Inflammatory macrophage treated with lipopolysaccharide for 1 hour (primary cell): Measurements from ENCODE around the gene ZNF563.
"Not testable (repeated sequence)": the region's sequence is repeated elsewhere in the genome, so short reads cannot be mapped to it uniquely, and the experiment has no call there.

Source experiments
- DNase-seq, 2 donors: peaks; one replicate each; pipeline ENCODE4 v3.0.0-alpha.2; 2020 to 2022

Gene ZNF563

DNA sequence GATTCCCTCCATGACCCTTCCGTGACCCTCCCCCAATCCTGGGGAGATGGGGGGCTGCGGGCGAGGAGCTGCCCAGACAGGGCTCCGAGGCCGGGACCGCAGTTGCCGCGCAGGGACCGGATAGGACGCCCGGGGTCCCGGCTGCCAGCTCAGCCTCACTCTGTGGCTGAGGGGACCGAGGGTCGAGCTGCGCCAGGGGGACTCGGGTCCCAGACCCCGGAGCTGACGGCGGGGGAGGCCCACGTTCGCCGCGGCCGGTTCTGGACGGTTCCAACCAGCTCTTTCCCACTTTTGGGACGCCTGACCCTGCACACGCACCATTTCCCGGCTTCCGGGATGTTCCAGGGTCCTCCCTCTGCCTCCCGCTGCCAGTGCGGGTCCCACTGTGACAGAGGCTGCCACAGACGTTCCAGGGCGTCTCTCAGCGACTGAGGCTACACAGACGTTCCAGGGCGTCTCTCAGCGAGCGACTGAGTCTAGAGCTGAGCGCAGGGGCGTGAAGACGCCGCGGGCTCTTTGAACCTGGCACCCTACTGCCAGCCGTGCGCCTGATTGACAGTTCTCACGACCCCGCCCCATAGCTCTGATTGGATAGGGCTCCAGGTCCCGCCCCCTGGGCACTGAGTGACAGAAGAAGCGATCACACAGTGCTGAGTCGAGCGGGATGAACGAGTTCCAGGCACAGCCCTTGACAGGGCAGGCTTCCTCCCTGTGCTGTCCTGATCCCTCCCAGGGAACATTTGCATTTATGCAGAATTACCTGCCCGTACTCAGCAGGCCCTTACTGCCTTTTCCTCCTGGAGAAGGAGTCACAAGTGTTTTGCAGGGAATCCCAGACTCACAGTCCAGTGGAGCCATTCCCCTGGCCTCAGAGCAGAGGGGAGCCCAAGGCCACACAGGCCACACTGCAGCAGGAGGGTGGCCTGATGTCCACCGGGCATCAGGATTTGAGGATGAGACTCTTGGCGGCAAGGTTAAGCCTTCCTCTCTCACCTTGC, at the start of gene ZNF563:
Gene ZNF563 (minus strand): TSS at position 472 of the 998 bp plus-strand sequence. CDS start 151 bp downstream, at position 321.
- DNase-seq = peak; percentile 92 to 97

DNA sequence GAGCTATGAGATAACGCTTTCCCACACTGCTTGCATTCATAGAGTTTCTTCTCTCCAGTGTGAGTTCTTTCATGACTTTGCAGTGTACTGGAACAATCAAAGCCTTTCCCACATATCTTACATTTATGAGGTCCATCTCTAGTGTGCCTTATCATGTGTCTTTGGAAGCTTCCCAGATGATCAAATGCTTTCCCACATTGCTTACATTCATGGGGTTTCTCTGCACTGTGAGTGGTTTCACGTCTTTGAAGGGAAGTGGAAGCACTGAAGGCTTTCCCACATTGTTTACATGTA, 47.0 kb upstream of the ZNF563 start:
- no peak for DNase-seq

DNA sequence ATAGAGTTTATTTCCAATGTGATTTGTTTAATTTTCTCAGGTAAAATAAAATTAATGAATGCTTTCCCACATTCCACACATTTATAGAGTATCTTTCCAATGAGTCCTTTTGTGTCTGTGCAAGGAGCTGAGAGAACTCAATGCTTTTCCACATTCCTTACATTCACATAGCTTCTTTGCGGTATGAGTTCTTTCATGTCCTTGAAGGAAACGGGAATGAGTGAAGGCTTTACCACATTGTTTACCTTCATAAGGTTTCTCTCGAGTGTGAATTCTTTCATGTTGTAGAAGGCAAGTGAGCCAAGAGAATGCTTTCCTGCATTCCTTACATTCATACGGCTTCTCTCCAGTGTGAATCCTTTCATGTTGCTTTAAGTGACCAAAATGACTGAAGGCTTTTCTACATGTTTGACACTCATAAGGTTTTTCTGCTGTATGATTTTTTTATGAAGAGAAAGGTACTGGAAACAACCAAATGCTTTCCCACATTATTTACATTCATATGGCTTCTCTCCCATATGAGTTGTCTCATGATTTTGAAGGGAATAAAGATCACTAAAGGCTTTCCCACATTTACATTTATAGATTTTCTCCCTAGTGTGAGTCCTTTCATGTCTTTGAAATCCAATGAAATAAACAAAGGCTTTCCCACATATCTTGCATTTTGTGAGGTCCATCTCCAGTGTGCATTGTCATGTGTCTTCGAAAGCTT, 46.5 kb upstream of the ZNF563 start:
- DNase-seq = no peak

DNA sequence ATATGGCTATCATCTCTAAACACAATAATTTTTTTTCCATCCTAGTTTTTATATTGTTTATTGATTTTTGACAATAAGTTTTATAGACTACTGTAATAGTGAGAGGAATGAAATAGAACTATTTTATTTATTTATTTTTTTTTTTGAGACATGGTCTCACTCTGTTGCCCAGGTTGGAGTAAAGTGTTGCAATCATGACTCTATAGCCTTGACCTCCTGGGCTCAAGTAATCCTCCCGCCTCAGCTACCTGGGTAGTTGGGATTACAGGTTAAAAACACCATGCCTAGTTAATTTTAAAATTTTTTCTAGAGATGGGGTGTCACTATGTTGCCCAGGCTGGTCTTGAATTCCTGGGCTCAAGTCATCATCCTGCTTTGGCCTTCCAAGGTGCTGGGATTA, 40.6 kb upstream of the ZNF563 start:
- no peak for DNase-seq

DNA sequence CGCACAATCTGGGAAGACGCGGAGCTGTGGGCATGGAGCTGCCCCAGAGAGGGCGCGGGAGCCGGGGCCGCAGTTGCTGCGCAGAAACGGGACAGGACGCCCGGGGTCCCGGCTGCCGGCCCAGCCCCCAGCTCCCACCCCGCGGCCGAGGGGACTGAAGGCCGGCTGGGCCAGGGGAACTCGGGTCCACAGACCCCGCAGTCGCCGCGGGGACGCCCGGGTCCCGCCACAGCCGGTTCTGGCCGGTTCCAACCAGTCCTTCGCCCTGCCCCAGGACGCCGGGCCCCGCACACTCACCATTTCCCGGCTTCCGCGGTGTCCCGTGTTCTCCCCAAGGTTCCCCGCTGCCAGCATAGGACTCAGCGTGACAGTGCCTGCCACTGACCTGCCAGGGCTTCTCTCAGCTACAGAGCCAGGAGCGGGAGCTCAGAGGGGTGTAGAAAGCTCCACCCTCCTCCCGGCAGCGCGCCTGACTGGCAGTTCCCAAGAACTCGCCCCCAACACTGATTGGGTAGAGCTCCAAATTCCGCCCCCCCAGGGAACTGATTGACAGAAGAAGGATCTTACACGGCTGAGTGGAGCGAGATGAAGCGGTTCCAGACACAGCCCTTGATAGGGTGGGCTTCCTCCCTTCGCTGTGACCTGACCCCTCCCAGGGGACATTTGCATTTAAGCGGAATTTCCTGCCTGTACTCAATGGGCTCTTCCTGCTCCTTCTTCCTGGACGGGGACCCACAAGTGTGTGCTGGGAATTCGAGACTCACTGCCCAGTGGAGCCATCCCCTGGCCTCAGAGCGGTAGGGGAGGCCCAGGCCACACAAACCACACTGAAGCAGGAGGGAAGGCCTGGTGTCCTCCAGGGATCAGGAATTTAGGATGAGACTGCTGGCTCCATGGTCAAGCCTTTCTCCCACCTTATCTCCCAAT, 32.1 kb upstream of the ZNF563 start, which contains the start of gene ZNF442:
Gene ZNF442 (minus strand): TSS at position 448 of the 927 bp plus-strand sequence. CDS start 2,052 bp downstream, outside the sequence.
- DNase-seq = peak; percentile 95

DNA sequence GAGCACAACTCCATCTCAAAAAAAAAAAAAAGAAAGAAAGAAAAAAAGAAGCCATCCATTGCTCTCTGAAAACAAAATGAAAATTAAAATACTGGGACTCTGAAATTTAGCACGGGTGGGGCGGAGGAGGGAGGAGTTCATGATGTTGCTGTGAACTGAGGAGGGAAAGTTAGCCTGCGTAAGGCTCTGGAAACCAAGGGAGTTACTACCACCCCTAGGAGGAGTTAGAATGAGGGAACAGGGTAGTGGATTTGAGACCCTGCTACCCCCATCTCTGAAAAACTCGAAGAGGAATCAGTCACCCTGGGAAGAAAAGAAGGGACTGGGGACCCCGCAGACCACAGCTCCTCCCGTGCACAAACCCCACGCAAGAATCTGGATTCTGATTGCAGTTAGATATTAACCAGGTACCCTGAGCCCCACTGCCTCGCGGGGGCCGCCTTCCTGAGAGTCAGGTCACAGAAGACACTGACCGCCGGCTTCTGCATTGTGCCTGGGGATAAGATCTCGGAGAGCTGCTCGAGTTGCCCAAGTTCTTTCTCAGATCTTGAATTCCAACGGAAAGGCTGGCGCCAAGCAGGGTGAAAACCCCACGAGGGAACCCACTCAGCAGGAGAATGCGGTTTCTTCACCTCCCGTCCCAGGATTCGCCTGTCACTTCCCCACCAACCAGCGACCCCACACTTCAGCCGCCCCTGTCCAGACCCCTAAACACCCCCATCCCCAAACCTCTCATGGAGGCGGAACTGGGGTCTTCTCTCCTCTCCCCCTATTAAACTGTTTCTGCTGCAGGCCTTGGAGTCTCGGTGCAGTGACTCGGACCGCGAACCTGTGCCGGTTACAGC, 31.2 kb upstream of the ZNF563 start:
- DNase-seq = peak in 1 of 2 donors; percentile 3

DNA sequence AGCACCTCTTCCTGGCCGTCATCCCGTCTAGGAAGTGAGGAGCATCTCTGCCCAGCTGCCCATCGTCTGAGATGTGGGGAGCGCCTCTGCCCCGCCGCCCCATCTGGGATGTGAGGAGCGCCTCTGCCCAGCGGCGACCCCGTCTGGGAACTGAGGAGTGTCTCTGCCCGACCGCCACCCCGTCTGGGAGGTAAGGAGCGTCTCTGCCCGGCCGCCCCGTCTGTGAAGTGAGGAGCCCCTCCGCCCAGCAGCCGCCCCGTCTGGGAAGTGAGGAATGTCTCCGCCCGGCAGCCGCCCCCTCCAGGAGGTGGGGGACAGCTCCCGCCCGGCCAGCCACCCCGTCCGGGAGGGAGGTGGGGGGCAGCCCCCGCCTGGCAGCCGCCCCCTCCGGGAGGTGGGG, 28.8 kb upstream of the ZNF563 start:
- DNase-seq = not testable (repeated sequence)

DNA sequence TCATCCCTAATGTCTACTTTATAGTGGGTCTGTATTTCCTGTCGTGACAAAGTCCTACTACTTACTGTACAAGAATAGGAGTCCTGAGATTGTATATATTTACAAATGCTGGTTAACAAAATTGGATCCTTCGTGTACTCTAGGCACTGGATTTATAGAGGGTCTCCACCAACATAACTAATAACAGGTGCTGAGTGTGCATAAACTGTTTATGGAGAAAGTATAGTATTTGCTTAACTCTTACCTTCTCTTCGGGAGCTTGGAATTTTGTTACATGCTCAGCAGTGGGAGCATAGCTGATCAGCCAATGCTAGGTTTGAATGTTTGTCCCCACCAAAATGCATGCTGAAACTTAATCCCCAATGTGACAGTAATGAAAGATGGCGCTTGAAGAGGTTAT, 19.9 kb upstream of the ZNF563 start:
- no peak for DNase-seq

DNA sequence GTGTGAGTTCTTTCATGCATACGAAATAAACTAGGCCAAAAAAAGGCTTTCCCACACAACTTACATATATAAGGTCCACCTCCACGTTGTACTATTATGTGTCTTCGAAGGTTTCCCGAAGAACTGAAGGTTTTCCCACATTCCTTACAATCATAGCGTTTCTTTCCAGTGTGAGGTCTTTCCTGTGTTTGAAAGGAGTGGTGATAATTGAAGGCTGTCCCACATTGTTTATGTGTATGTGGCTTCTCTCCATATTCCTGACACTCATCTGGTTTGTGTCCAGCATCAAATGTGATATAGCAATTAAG, 17.4 kb upstream of the ZNF563 start:
- DNase-seq = no peak

DNA sequence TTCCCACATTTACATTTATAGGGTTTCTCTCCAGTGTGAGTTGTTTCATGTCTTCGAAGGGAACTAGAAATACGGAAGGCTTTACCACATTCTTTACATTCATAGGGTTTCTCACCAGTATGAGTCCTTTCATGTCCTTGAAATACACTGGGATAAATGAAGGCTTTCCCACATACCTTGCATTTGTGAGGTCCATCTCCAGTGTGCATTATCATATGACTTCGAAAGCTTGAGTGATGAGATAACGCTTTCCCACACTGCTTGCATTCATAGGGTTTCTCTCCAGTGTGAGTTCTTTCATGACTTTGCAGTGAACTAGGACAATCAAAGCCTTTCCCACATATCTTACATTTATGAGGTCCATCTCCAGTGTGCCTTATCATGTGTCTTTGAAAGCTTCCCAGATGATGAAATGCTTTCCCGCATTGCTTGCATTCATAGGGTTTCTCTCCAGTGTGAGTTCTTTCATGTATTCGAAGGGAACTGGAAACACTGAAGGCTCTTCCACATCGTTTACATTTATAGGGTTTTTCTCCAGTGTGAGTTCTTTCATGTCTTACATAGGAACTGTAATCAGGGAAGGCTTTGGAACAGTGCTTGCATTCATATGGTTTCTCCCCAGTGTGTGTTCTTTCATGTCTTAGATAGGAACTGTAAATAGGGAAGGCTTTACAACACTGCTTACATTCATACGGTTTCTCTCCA, 16.9 kb upstream of the ZNF563 start:
- no peak for DNase-seq

DNA sequence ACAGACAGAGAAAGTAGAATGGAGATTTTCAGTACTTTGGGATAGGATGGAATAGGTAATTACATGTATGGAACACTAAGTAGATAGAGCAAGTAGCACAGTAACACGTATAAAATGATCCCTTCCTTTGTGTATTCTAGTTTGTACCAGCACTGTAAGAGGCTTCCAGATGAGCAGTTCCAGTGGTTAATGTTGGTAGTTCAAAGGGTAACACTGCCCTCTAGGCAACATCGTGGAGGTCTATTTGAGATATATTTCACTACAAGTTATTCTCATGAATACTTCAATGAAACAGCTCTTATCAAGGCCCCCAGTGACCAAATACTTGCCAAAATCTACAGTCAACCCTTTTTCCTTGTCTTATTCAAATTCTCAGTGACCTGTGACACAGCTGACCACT, 13.5 kb upstream of the ZNF563 start:
- peak in 1 of 2 donors; percentile 11 for DNase-seq

DNA sequence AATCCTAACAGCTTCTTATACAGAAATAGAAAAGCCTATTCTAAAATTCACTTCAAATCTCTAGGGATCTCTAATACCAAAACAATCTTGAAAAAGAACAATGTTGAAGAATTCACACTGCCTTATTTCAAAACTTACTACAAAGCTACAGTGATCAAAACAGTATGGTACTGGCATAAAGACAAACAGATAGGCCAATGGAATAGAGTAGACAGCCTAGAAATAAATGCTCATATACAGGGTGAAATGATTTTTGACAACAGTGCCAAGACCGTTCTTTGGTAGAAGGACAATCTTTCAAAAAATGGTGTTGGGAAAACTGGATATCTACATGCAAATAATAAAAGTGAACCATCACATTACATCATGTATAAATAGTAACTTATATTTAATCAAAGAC, 11.8 kb upstream of the ZNF563 start:
- no peak for DNase-seq

DNA sequence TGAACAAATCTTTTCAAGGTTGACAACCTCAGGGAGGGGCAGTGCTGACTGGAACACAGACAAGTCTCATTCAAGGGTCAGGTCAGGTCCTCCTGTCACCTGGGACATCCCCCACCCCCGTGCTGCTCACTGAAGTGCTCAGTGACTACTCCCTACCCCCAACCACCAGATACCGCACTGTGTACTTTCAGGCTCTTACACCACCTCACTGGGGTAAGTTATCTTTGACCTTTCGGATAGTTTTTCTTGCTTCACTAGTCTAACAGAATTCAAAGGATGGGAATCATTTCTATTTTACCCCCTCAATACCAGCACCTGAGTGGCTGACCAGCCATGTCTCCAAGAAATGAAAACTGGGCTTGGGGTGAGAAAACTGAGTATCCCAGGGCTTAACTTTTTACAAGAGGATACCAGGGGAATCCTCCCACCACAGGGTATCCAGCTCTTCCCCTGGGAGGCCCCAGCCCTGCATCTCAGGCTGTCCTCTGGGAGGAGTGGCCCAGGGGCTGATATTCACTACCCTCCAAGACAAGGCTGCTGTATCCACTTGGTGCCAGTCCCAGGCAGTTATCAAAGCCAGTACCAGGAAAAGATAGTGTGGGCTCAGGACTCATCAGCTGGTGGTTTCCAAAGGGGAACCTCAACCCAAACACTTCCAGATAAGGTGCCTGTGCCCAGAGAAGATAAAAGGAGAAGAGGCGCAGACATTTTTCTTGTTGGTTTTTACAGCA, 2.1 kb downstream of the ZNF563 start:
- peak; percentile 16 to 64 for DNase-seq

DNA sequence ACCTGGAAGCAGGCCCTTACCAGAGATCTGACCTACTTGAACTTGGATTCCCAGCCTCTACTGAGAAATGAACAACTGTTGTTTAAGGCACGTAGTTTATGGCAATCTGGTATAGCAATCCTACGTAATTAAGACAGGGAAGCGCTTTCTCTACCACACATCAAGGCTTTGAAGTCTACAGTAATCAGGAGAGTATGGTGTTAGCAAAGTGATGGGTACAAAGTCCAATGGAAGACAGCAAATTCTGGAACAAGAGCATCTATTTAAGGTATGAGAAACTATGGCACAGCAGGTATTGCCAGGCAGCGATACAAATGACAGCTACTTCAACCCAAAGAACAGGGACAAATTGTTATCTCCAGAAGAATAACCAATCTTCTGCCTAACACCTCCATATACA, 3.1 kb downstream of the ZNF563 start:
- no peak for DNase-seq

DNA sequence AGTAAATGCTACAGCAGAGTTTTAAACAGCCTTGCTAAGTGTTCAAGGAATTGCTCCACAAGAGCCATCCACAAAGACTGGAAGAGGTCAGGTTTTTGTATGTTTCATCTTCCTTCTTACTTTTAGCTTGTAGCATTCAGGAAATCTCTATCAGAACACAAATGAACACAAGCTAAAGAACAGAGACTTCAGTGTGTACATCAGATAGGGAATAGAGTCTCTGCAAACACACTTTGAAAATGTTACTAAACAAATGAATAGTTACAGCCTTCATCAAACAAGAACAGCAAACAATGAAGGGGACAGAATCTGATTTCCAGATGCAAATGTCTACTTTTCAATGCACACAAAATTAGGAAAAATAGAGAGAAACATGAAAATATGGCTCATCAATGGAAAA, 7.7 kb downstream of the ZNF563 start:
- DNase-seq = no peak

DNA sequence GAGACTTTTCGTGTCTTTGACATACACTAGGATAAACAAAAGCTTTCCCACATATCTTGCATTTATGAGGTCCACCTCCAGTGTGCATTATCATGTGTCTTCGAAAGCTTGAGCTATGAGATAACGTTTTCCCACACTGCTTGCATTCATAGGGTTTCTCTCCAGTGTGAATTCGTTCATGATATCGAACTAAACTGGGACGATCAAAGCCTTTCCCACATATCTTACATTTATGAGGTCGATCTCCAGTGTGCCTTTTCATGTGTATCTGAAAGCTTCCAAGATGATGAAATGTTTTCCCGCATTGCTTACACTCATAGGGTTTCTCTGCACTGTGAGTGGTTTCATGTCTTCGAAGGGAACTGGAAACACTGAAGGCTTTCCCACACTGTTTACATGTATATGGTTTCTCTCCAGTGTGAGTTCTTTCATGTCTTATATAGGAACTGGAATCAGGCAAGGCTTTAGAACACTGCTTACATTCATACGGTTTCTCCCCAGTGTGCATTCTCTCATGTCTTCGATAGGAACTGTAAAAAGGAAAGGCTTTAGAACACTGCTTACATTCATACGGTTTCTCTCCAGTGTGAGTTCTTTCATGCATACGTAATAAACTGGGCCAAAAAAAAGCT, 14.5 kb downstream of the ZNF563 start:
- DNase-seq = no peak

DNA sequence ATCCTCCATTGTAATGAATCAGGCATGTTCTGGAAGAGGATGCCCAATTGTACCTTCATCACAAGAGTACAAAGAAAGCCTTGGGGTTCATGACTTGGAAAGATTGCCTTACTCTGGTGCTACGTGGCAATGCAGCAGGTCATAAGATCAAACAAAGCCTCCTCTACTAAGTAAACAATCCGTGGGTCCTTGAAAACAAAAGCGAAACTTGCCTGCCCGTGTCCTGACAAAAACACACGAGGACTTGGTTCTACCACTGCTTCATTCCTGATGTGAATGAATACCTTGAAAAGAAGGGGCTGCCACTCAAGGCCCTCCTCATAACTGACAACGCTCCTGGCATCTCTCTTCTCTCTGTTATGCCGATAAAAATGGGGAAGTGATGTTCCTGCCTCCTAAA, 18.9 kb downstream of the ZNF563 start:
- DNase-seq = no peak

DNA sequence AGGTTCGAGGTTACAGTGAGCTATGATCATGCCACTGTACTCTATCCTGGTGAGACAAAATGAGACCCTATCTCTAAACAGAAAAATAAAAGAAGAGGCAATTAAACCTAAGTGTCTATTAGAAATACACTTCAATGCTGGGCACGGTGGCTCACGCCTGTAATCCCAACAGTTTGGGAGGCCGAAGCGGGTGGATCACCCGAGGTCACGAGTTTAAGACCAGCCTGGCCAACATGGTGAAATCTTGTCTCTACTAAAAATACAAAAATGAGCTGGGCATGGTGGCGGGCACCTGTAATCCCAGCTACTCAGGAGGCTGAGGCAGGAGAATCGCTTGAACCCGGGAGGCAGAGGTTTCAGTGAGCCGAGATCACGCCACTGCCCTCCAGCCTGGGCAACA, 24.5 kb downstream of the ZNF563 start:
- not testable (repeated sequence) for DNase-seq

DNA sequence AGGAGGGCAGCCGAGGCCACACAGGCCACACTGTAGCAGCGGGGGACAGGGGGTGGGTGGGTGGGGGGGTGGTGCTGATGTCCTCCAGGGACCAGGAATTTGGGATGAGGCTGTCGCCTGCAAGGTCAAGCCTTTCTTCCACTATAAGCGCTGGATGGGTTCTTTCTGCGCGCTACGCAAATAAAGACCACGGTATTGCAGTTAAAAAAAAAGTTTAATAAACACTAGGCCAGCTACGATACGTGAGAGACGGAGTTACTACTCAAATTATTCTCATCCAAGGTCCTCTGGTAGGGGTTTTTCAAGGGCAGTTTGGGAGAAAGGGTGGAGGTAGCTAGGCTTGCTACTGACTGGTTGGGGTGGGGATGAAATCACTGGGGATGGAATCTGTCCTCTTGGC, 38.2 kb downstream of the ZNF563 start:
- no peak for DNase-seq
